Colonic mucosa (tissue), 4 donors: Measurements from ENCODE around the gene KDM4B. TPM values are rescaled to one million over a fixed set of nuclear protein-coding genes. Genes with fewer than 3 reads are reported as not detected.

ENCODE experiments used
- DNase-seq: peaks from one replicate; pipeline ENCODE4 v3.0.0-alpha.2; 2020
- H3K27ac ChIP-seq: fragments of 200-600 bp; one replicate; pipeline ENCODE4 v1.8.0; 2021
- H3K27me3 ChIP-seq: fragments of 200-600 bp; one replicate; pipeline ENCODE4 v1.8.0; 2021
- H3K36me3 ChIP-seq: fragments of 200-600 bp; one replicate; pipeline ENCODE4 v1.8.0; 2021
- H3K4me1 ChIP-seq: fragments of 200-600 bp; one replicate; pipeline ENCODE4 v1.8.0; 2021; ENCODE audit warnings: mild to moderate bottlenecking
- H3K4me3 ChIP-seq: fragments of 200-600 bp; one replicate; pipeline ENCODE4 v1.8.0; 2021
- H3K9ac ChIP-seq, 2 donors: one replicate each; pipeline ENCODE4 v1.7.0; 2013; ENCODE audit warnings: control low read depth in 2 of 2, low read depth in 2 of 2, low read length in 2 of 2
- H3K9me3 ChIP-seq: fragments of 200-600 bp; one replicate; pipeline ENCODE4 v1.8.0; 2021
- intact Hi-C: fragments of 100-400 bp; cut with DNase I; formaldehyde crosslinking; loops from one replicate; pipeline ENCODE4 v1.14.1; 2022
- total RNA-seq, 2 donors: library from RNA; stranded (reverse); fragmentation: NEBNext Ultra II Directional in 1 of 2; extraction: Animal tissue kit (Norgen Biotek cat#: 25700) in 1 of 2; gene quantifications; one replicate each; pipeline ENCODE4 v1.2.1, GENCODE V29; 2021
- TF ChIP-seq, protein P1 (sequence below): fragments of 200-600 bp; IDR thresholded peaks from one replicate; pipeline ENCODE4 v1.8.0; 2022; ENCODE audit warnings: antibody characterized with exemption, mild to moderate bottlenecking
- donor health status: healthy.
- donor health status: DM: no; HTN: no; CAD: no.
- donor health status: DM: no; HTN: no; CAD: no.

The KDM4B gene
- total RNA-seq, 2 donors from 2014 or later: 35.2 to 52.9 TPM

DNA sequence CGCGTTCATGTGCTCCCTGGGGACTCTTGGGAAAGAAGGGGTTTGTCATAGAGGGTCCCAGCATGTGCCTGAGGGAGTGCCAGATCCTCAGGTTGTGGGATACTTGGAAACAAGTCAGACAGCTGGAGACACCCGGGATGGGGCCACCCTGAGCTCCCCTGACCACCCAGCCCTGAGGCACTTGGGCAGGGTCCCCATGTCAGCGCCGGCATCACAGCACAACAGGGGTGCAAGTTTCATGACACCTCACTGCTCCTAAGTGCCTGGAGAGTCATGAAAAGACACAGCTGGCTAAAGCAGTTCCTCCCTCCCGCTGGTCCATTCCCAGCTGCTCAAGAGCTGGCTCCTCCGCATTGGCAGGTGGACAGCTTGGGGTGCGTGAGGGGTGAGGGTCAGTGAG is 102.7 kb downstream of the KDM4B start:
- H3K9ac ChIP-seq: no peak overlapping the region
- H3K4me1 ChIP-seq: no peaks in the 10 kb centered on the region
- no peak overlapping the region for H3K4me3 ChIP-seq
- no peaks in the 10 kb centered on the region for H3K36me3 ChIP-seq
- H3K27me3 ChIP-seq: no peaks in the 10 kb centered on the region
- intact Hi-C loops: no loop called here
- H3K9me3 ChIP-seq: no peaks in the 10 kb centered on the region
- TF ChIP-seq, protein P1, sequence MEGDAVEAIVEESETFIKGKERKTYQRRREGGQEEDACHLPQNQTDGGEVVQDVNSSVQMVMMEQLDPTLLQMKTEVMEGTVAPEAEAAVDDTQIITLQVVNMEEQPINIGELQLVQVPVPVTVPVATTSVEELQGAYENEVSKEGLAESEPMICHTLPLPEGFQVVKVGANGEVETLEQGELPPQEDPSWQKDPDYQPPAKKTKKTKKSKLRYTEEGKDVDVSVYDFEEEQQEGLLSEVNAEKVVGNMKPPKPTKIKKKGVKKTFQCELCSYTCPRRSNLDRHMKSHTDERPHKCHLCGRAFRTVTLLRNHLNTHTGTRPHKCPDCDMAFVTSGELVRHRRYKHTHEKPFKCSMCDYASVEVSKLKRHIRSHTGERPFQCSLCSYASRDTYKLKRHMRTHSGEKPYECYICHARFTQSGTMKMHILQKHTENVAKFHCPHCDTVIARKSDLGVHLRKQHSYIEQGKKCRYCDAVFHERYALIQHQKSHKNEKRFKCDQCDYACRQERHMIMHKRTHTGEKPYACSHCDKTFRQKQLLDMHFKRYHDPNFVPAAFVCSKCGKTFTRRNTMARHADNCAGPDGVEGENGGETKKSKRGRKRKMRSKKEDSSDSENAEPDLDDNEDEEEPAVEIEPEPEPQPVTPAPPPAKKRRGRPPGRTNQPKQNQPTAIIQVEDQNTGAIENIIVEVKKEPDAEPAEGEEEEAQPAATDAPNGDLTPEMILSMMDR: no peak
- no peak for DNase-seq
- no peak overlapping the region for H3K27ac ChIP-seq

DNA sequence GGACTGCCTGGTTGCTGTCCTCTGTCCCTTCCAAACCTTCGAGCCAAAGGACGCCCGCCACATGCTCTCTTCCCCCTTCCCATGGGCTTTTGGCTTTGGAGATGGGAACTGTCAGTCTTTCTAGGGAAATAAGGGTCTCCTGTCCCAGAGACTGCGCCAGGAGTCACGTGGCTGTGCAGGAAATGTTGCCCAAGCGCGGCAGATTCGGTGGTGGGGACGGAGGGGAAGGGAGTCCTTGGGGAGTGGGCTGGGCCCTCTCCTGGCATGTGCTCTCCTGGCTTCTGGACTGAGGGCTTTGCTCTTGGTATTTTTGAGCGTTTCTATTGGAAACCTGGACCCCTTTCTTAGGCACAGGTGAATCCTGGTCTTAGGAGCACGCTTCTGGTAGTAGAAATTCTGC is 103.2 kb downstream of the KDM4B start:
- intact Hi-C loops: no loop called here
- Histone ChIP-seq H3K36me3 (no peaks in the 10 kb centered on the region), H3K4me1 (no peaks in the 10 kb centered on the region), H3K4me3 (no peak overlapping the region), H3K9ac (no peak overlapping the region), H3K27me3 (no peaks in the 10 kb centered on the region), H3K9me3 (no peaks in the 10 kb centered on the region), H3K27ac (no peak overlapping the region)
- no peak for DNase-seq
- TF ChIP-seq, protein P1: no peak

DNA sequence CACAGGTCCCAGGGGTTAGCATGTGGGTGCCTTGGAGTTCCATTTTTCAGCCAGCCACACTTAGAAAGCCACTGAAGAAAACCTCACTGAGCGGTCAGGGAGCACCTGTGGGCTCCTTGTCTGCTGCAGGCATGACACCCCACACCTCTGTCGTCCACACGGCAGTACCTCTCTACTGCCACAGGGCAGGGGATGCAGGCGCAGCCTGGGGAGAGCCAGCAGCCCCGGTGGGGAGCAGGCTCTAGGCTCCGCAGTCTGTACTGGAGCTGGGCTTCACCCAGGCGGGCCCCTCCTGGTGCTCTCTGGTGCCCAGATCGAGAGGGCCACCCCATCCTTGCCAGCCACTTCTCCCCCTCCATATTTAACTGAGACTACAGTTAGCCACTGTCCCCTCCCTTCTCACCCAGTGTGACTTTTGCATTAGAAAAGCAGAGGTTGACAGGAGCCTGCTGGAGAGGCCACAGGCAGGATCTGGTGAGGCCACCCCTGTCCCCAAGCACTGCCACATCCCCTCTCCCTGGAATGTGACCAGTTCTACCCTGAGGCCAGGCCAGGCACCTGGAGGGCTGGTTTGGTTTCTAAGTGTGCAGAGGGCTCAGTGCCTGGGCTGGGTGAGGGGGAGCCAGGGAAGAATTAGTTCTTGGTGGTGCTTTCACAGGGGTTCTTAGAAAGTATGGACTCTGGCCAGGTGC is 104.4 kb downstream of the KDM4B start:
- no peak overlapping the region for H3K9ac ChIP-seq
- H3K27ac ChIP-seq: no peak overlapping the region
- H3K9me3 ChIP-seq: no peaks in the 10 kb centered on the region
- TF ChIP-seq, protein P1: no peak
- peaks cover 4% of the 10 kb centered on the region for H3K36me3 ChIP-seq
- DNase-seq: no peak
- H3K27me3 ChIP-seq: no peaks in the 10 kb centered on the region
- H3K4me1 ChIP-seq: no peaks in the 10 kb centered on the region
- intact Hi-C loops: no loop called here
- H3K4me3 ChIP-seq: no peak overlapping the region

DNA sequence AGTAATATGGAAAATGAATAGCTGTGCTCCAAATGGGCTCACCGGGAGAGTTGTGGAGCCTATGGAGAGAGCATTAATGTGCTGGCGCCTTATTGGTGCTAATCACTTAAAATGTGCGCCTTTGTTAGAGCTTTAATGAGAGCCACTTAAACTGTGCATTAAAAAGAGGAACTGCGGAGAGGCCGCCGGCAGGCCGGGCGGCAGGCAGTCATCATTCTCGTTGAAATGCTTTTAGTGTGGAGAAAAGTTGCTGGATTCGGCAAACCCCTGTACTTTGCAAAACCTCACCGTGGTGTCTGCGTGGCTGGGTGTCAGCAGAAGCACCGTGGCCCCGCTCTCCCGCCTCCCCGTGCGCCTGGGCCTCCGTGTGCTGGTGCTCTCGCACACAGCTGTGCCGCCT is 105.5 kb downstream of the KDM4B start:
- Histone ChIP-seq H3K9ac (no peak overlapping the region), H3K27ac (no peak overlapping the region), H3K36me3 (peaks cover 4% of the 10 kb centered on the region), H3K9me3 (no peaks in the 10 kb centered on the region), H3K27me3 (no peaks in the 10 kb centered on the region), H3K4me1 (no peaks in the 10 kb centered on the region), H3K4me3 (no peak overlapping the region)
- intact Hi-C loops: no loop called here
- DNase-seq: no peak
- TF ChIP-seq, protein P1: no peak

DNA sequence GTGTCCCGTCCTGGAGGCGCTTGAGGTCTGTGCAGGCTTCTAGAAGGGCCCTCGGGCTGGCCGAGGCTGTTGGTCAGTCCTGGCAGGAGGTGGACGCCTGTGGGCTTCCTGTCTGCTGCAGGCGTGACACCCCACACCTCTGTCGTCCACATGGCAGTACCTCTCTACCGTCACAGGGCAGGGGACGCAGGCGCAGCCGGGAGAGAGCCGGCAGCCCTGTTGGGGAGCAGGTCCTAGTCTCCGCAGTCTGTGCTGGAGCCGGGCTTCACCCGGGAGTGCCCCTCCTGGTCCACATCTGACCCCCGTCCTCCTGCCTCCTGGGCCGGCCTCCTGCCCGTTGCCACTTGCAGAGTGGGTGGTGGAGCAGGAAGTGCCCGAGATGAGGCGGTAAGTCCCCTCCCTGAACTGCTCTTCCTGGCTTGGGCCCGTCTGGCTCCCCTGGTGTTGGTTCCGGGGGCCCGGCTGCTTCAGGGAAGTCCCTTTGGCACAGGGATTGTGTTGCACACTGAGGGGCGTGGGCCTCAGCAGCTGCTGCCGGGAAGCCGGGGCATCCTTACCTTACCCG is 106.0 kb downstream of the KDM4B start:
- Histone ChIP-seq H3K4me1 (no peaks in the 10 kb centered on the region), H3K9ac (no peak overlapping the region), H3K9me3 (no peaks in the 10 kb centered on the region), H3K27ac (no peak overlapping the region), H3K27me3 (no peaks in the 10 kb centered on the region), H3K4me3 (no peak overlapping the region), H3K36me3 (peaks cover 4% of the 10 kb centered on the region)
- intact Hi-C loops: no loop called here
- no peak for DNase-seq
- TF ChIP-seq, protein P1: no peak
